Stimulated activated CD8-positive, alpha-beta memory T cell treated with anti-CD3 and anti-CD28 coated beads, Interleukin-7, amount 100 ng/mL, for 48 hours (primary cell): ENCODE data around the gene KLHL1.

Experiments used
- DNase-seq, 2 donors: peaks; one replicate each; pipeline ENCODE4 v3.0.0-alpha.2; 2020; ENCODE audit warnings: low read depth in 1 of 2; ENCODE audit errors: extremely low read depth in 1 of 2

The KLHL1 gene

GRCh38 chr13:69706807-69707206, 401.4 kb downstream of the KLHL1 start:
- no peak for DNase-seq

- no peak for DNase-seq
Observed at GRCh38 chr13:69704311-69704710, 403.9 kb downstream of the KLHL1 start.

- DNase-seq, result no peak
Observed at GRCh38 chr13:69690999-69691398, 417.3 kb downstream of the KLHL1 start.

DNA sequence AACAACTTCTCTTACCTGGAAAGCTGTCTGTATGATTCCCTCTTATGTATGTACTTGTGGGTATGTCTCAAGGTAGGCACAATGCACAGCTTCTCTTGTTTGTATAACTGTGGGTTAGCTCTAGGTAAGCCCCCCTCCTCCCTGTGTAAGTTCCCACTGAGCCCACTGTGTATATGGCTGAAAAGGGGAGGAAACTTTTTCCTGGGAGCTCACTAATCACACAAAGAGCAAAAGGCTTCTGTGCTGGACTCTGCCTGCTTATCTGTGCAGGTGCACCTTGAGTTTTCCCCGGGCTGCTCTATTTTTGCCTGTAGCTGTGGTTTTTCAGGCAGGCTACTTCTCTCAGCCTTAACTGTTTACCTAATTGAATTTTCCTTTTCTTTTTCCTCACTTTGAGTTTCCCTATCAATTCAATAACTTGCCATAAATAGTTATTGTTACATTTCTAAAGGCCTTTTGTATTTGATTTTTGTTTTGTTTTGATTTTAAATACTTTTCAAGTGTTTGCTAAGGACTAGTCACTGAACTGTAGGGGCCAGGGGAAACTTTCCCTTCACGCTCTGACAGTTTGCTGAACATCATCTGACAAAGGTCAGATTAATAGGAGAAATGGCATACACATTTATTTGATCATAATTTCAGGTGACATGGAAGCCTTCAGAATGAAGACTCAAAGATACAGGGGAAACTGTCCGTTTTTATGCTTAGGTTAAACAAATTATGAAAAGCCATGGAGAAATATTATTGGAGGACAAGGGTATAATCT, 424.1 kb downstream of the KLHL1 start:
- no peak for DNase-seq

GRCh38 chr13:69681722-69682121, 426.5 kb downstream of the KLHL1 start:
- no peak for DNase-seq

- no peak for DNase-seq
Observed at GRCh38 chr13:69677343-69677742, 430.9 kb downstream of the KLHL1 start.

DNA sequence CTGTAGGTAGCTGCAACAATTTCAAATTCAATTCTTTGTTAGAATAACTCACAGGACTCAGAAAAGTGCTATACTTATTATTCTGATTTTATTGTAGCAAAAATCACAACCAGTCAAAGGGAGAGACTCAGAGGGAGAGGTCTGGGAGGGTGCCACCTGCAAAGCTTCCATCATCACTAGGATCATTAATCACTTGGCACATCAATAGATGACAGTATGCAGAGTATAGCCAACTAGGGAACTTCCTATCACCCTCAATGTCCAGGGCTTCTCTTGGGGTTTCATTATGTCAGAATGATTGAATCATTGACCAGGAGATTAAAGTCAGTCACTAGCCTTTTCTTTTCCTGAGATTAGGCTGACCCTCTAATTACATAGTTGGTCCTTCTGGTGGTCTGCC, 432.0 kb downstream of the KLHL1 start:
- no peak for DNase-seq

DNA sequence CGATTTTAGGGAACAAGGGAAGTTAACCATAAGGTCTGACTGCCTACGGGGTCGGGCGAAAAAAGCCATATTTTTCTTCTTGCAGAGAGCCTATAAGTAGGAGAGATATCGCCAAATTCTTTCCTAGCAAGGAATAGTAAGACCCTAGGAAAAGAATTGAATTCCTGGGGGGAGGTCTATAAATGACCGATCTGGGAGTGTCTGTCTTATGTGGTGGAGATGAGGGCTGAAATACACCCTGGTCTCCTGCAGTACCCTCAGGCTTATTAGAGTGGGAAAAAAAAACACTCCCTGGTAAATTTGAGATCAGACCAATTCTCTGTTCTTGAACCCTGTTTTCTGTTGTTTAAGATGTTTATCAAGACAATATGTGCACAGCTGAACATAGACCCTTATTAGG, 448.1 kb downstream of the KLHL1 start:
- DNase-seq, result no peak

DNA sequence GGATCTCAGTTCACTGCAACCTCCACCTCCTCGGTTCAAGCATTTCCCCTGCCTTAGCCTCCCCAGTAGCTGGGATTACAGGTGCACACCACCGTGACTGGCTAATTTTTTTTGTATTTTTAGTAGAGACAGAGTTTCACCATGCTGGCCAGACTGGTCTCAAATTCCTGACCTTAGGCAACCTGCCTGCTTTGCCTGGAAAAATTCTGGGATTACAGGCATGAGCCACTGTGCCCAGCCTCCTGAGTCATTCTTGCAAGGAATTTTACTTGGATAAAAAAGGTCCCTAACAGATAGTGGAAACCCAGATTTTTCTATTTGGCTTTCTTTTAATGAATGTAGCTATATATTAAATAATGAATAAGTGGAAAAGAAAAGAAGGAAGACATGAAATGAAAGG, 450.6 kb downstream of the KLHL1 start:
- no peak for DNase-seq

DNA sequence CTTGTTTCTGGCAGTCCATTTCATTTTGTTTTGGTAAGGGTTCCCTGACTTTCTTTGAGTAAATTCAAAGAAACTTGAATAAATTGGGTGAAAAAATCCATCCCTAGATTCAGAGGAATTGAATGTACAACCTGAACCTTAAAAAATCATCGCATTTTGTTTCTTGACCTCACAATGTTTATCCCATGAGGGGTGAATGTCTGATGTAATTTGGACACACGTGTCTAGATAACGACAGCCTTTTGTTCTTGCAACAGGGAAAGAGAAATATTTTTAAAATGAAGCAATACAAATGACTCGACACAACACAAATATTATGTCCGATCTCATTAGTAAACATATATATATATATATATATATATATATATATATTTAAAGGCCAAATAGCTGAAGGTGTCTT, 453.9 kb downstream of the KLHL1 start:
- DNase-seq, result no peak
